GM18861 (cell line): ENCODE data around the gene HMGN2.
"Not testable (repeated sequence)": the region's sequence is repeated elsewhere in the genome, so short reads cannot be mapped to it uniquely, and the experiment has no call there.

Source experiments
- ATAC-seq: cut with Tn5 transposase; IDR thresholded peaks from one replicate; pipeline ENCODE4 v1.9.1; 2021; ENCODE audit not compliant: unreplicated experiment

The HMGN2 gene

GRCh38 chr1:26476958-26477357, 4.7 kb downstream of the HMGN2 start:
- ATAC-seq, result no peak

GRCh38 chr1:26477446-26478152, 5.4 kb downstream of the HMGN2 start:
- no peak for ATAC-seq

- no peak for ATAC-seq
These were observed 5.9 kb downstream of the HMGN2 start for GRCh38 chr1:26478159-26478558.

GRCh38 chr1:26478988-26479387, 6.7 kb downstream of the HMGN2 start:
- no peak for ATAC-seq

- no peak for ATAC-seq
These were observed 10.7 kb downstream of the HMGN2 start for GRCh38 chr1:26482921-26483320.

GRCh38 chr1:26483980-26484379, 11.7 kb downstream of the HMGN2 start:
- ATAC-seq, result no peak

GRCh38 chr1:26490155-26490554, 17.9 kb downstream of the HMGN2 start:
- ATAC-seq, result no peak

GRCh38 chr1:26493267-26493666, 21.0 kb downstream of the HMGN2 start:
- no peak for ATAC-seq

- no peak for ATAC-seq
These were observed 21.7 kb downstream of the HMGN2 start for GRCh38 chr1:26493938-26494337.

- ATAC-seq, result no peak
These were observed 24.6 kb downstream of the HMGN2 start for GRCh38 chr1:26496861-26497260.

- no peak for ATAC-seq
These were observed 26.7 kb downstream of the HMGN2 start for GRCh38 chr1:26498894-26499293.

GRCh38 chr1:26500488-26501175, 28.4 kb downstream of the HMGN2 start:
- peak; percentile 35 for ATAC-seq

- ATAC-seq, result not testable (repeated sequence)
These were observed 38.5 kb downstream of the HMGN2 start for GRCh38 chr1:26510711-26511110.

- not testable (repeated sequence) for ATAC-seq
These were observed 43.6 kb downstream of the HMGN2 start for GRCh38 chr1:26515836-26516235.

- ATAC-seq, result no peak
These were observed 44.9 kb downstream of the HMGN2 start for GRCh38 chr1:26516987-26517765.

GRCh38 chr1:26517766-26518049, 45.5 kb downstream of the HMGN2 start:
- ATAC-seq, result no peak

GRCh38 chr1:26518355-26518754, 46.1 kb downstream of the HMGN2 start:
- ATAC-seq, result no peak

GRCh38 chr1:26520339-26520738, 48.1 kb downstream of the HMGN2 start:
- ATAC-seq, result no peak

- ATAC-seq, result no peak
These were observed 49.4 kb downstream of the HMGN2 start for GRCh38 chr1:26521669-26522030.

GRCh38 chr1:26522073-26522472, 49.8 kb downstream of the HMGN2 start:
- no peak for ATAC-seq

- ATAC-seq, result no peak
These were observed 51.9 kb downstream of the HMGN2 start for GRCh38 chr1:26524181-26524580.
